22Rv1 (cell line): Measurements from ENCODE around the gene ZFP82.

Source experiments
- ZFX ChIP-seq: fragments of 450-650 bp; IDR thresholded peaks from 2 replicates; pipeline ENCODE4 v1.6.1; 2017; ENCODE audit warnings: antibody characterized with exemption, borderline replicate concordance
- TF ChIP-seq, protein P1 (sequence below): fragments of 450-650 bp; IDR thresholded peaks from 2 replicates; pipeline ENCODE4 v1.5.1; 2017; ENCODE audit warnings: mild to moderate bottlenecking

DNA sequence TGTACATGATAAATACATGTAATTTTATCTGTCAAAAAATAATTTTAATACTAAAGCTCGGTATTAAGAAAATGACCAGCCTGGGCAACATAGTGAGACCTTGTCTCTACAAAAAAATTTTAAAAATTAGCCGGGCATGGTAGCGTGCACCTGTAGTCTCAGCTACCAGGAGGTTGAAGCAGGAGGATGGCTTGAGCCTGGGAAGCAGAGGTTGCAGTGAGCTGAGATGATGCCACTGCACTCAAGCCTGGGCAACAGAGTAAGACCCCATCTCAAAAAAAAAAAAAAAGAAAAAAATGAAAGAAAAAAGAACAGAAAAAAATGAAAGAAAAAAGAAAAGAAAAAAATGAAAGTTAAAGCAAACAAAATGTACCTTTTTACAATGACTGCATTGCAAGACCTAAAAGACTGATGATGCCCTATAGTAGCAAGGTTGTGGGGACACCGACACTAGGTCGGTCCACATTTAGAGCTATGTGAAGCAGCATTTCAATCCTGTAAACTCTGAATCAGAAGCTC, 44.7 kb downstream of the ZFP82 start:
- TF ChIP-seq, protein P1, sequence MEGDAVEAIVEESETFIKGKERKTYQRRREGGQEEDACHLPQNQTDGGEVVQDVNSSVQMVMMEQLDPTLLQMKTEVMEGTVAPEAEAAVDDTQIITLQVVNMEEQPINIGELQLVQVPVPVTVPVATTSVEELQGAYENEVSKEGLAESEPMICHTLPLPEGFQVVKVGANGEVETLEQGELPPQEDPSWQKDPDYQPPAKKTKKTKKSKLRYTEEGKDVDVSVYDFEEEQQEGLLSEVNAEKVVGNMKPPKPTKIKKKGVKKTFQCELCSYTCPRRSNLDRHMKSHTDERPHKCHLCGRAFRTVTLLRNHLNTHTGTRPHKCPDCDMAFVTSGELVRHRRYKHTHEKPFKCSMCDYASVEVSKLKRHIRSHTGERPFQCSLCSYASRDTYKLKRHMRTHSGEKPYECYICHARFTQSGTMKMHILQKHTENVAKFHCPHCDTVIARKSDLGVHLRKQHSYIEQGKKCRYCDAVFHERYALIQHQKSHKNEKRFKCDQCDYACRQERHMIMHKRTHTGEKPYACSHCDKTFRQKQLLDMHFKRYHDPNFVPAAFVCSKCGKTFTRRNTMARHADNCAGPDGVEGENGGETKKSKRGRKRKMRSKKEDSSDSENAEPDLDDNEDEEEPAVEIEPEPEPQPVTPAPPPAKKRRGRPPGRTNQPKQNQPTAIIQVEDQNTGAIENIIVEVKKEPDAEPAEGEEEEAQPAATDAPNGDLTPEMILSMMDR, result no peak
- no peak for TF ChIP-seq ZFX
